ENCODE results near the gene C5orf24. TPM values are rescaled to one million over a fixed set of nuclear protein-coding genes. Genes with fewer than 3 reads are reported as not detected.
"Not testable (repeated sequence)": the region's sequence is repeated elsewhere in the genome, so short reads cannot be mapped to it uniquely, and the experiment has no call there.

C5orf24 gene
- total RNA-seq, 1 experiment from 2014 or later = 29.2 TPM

- ChIA-PET POLR2A (ENCODE audit: unreplicated experiment) (no interaction called here), CTCF (interaction anchor here (0.7 to 1.1 kb wide), 2 partner anchors 54 to 572 kb away, joined by 3 to 7 read pairs; partner anchors contain the start of gene PCBD2)
- Histone ChIP-seq H3K79me2 (ENCODE audit: low read depth) (peaks cover 47% of the 10 kb centered on the region), H3K4me1 (replicated peaks; ENCODE audit: insufficient read depth) (peaks cover 16% of the 10 kb centered on the region), H4K20me1 (ENCODE audit: insufficient read depth) (peaks cover 6% of the 10 kb centered on the region; the same call in 1 of the 2 replicates), H3K9me3 (ENCODE audit: insufficient read depth, low read depth) (no peaks in the 10 kb centered on the region), H3K27me3 (ENCODE audit: insufficient read depth, low read depth) (no peaks in the 10 kb centered on the region), H3K36me3 (ENCODE audit: low read depth) (peaks cover 29% of the 10 kb centered on the region), H3K9me2 (ENCODE audit: insufficient read depth) (no peaks in the 10 kb centered on the region), H3K4me3 (no peak overlapping the region), H2AFZ (no peak overlapping the region), H3F3A (ENCODE audit: insufficient read depth, low read depth) (peaks cover 28% of the 10 kb centered on the region), H3K4me2 (0 out of 2 replicates have a peak overlapping the region, but pooled peaks have one; percentile 2), H3K27ac (0 out of 2 replicates have a peak overlapping the region, but pooled peaks have one; percentile 23)
- peak in 1 of 2 experiments; percentile 42 for DNase-seq
- TF ChIP-seq EZH2 (IDR thresholded peaks at IDR 0.05; ENCODE audit: low read depth) = no peak
- TF ChIP-seq CTCF (conservative IDR thresholded peaks at IDR 0.05) = peak; percentile 70
- intact Hi-C loops (cut with micrococcal nuclease; ENCODE audit: unreplicated experiment) = loop anchor here (10.0 kb wide), 1 partner anchor 353 kb away; no protein-coding TSS in a partner anchor
- no TSS peak for BruUV-seq (replicated peaks)
These were observed 5.6 kb downstream of the C5orf24 start for GRCh38 chr5:134851307-134851923.

GRCh38 chr5:134856465-134856864 is 10.7 kb downstream of the C5orf24 start:
- DNase-seq; H3K4me3 ChIP-seq; H3K27me3 ChIP-seq (ENCODE audit: insufficient read depth, low read depth); H2AFZ ChIP-seq; H3K9me3 ChIP-seq (ENCODE audit: insufficient read depth, low read depth); H3F3A ChIP-seq (ENCODE audit: insufficient read depth, low read depth); H3K27ac ChIP-seq; CTCF ChIA-PET; POLR2A ChIA-PET (ENCODE audit: unreplicated experiment); H3K4me2 ChIP-seq; H3K9me2 ChIP-seq (ENCODE audit: insufficient read depth); H3K4me1 ChIP-seq (replicated peaks; ENCODE audit: insufficient read depth); BruUV-seq (replicated peaks); H4K20me1 ChIP-seq (ENCODE audit: insufficient read depth): not testable (repeated sequence)
- intact Hi-C loops (cut with micrococcal nuclease; ENCODE audit: unreplicated experiment) = loop anchor here (10.0 kb wide), 1 partner anchor 348 kb away; no protein-coding TSS in a partner anchor
- peaks cover 45% of the 10 kb centered on the region for H3K36me3 ChIP-seq (ENCODE audit: low read depth)
- H3K79me2 ChIP-seq (ENCODE audit: low read depth) = peaks cover 19% of the 10 kb centered on the region

GRCh38 chr5:134857401-134857800 is 11.6 kb downstream of the C5orf24 start:
- no TSS peak for BruUV-seq (replicated peaks)
- DNase-seq = no peak
- ChIA-PET POLR2A (ENCODE audit: unreplicated experiment) (interaction anchor here (0.7 kb wide), 1 partner anchor 12 kb away, joined by 3 read pairs; no protein-coding TSS in a partner anchor), CTCF (no interaction called here)
- H4K20me1 ChIP-seq (ENCODE audit: insufficient read depth) = no peaks in the 10 kb centered on the region; the same call in 1 of the 2 replicates
- intact Hi-C loops (cut with micrococcal nuclease; ENCODE audit: unreplicated experiment) = loop anchor here (10.0 kb wide), 1 partner anchor 347 kb away; no protein-coding TSS in a partner anchor
- H3K27me3 ChIP-seq (ENCODE audit: insufficient read depth, low read depth) = no peaks in the 10 kb centered on the region
- no peak overlapping the region for H3K4me3 ChIP-seq
- H3K9me2 ChIP-seq (ENCODE audit: insufficient read depth) = no peaks in the 10 kb centered on the region
- H3K4me1 ChIP-seq (replicated peaks; ENCODE audit: insufficient read depth) = no peaks in the 10 kb centered on the region
- H3F3A ChIP-seq (ENCODE audit: insufficient read depth, low read depth) = peaks cover 15% of the 10 kb centered on the region
- peaks cover 40% of the 10 kb centered on the region for H3K36me3 ChIP-seq (ENCODE audit: low read depth)
- H3K4me2 ChIP-seq = no peak overlapping the region
- peaks cover 10% of the 10 kb centered on the region for H3K79me2 ChIP-seq (ENCODE audit: low read depth)
- H2AFZ ChIP-seq = no peak overlapping the region
- no peaks in the 10 kb centered on the region for H3K9me3 ChIP-seq (ENCODE audit: insufficient read depth, low read depth)
- H3K27ac ChIP-seq = no peak overlapping the region
- TF ChIP-seq EZH2 (IDR thresholded peaks at IDR 0.05; ENCODE audit: low read depth) = no peak
- TF ChIP-seq CTCF (conservative IDR thresholded peaks at IDR 0.05) = no peak

Data from PC-9 (cell line).